ENCODE results near the gene DCANP1.

- no peak for TF ChIP-seq CTCF (IDR thresholded peaks at IDR 0.05)
- TF ChIP-seq EZH2 (IDR thresholded peaks at IDR 0.05; ENCODE audit: borderline replicate concordance, insufficient read depth, low read depth, low read length, poor library complexity, severe bottlenecking) = no peak
These were observed 51.3 kb downstream of the DCANP1 start for GRCh38 chr5:135395866-135396265.

Measured in B cell (primary cell).